Spleen (tissue), 11 donors: Measurements from ENCODE around the gene PAPPA2. TPM values are rescaled to one million over a fixed set of nuclear protein-coding genes. Genes with fewer than 3 reads are reported as not detected.

ENCODE experiments used
- DNase-seq: peaks from one replicate; pipeline ENCODE4 v3.0.0-alpha.2; 2020
- H3K27ac ChIP-seq, 8 donors: fragments of 200-600 bp; sonication (generic) in 7 of 8; 1 replicate in 4 of 8; 2 replicates in 4 of 8; pipeline versions ENCODE4 v1.5.0 to v1.8.0; 2016 to 2021; ENCODE audit warnings: inconsistent platforms in 4 of 8, mild to moderate bottlenecking in 4 of 8, moderate library complexity in 1 of 8
- H3K27me3 ChIP-seq, 7 donors: fragments of 200-600 bp; sonication (generic) in 6 of 7; replicated peaks in 1 of 7; 1 replicate in 4 of 7; 2 replicates in 3 of 7; pipeline versions ENCODE4 v1.5.0 to v1.8.0; 2016 to 2021; ENCODE audit warnings: inconsistent platforms in 3 of 7, mild to moderate bottlenecking in 1 of 7
- H3K36me3 ChIP-seq, 6 donors: fragments of 200-600 bp; sonication (generic) in 5 of 6; 1 replicate in 4 of 6; 2 replicates in 2 of 6; pipeline versions ENCODE4 v1.5.0 to v1.8.0; 2016 to 2021; ENCODE audit warnings: inconsistent platforms in 2 of 6
- H3K4me1 ChIP-seq, 6 donors: fragments of 200-600 bp; sonication (generic) in 5 of 6; 1 replicate in 3 of 6; 2 replicates in 3 of 6; pipeline versions ENCODE4 v1.5.0 to v1.8.0; 2016 to 2021; ENCODE audit warnings: inconsistent platforms in 3 of 6
- H3K4me3 ChIP-seq, 8 donors: fragments of 200-600 bp; sonication (generic) in 7 of 8; 1 replicate in 4 of 8; 2 replicates in 4 of 8; pipeline versions ENCODE4 v1.5.0 to v1.8.0; 2016 to 2021; ENCODE audit warnings: inconsistent platforms in 4 of 8, mild to moderate bottlenecking in 4 of 8, moderate library complexity in 2 of 8
- H3K9me3 ChIP-seq, 8 donors: fragments of 200-600 bp; sonication (generic) in 7 of 8; 1 replicate in 4 of 8; 2 replicates in 4 of 8; pipeline versions ENCODE4 v1.5.0 to v1.8.0; 2016 to 2021; ENCODE audit warnings: inconsistent platforms in 4 of 8
- CTCF ChIP-seq, 11 experiments: fragments of 200-600 bp in 7 of 11; fragments of 450-650 bp in 4 of 11; sonication (generic) in 4 of 11; IDR thresholded peaks in 8 of 11; conservative IDR thresholded peaks in 3 of 11; 1 replicate in 7 of 11; 2 replicates in 4 of 11; pipeline versions ENCODE4 v1.4.0 to v1.8.0; 2016 to 2021; ENCODE audit warnings: antibody characterized with exemption in 11 of 11, inconsistent platforms in 4 of 11, mild to moderate bottlenecking in 1 of 11
- POLR2A ChIP-seq, 3 donors: fragments of 450-650 bp; IDR thresholded peaks; one replicate each; pipeline ENCODE4 v1.5.1; 2017; ENCODE audit warnings: antibody characterized with exemption in 3 of 3, mild to moderate bottlenecking in 1 of 3
- POLR2AphosphoS5 ChIP-seq, 3 donors: sonication (generic); formaldehyde crosslinking; IDR thresholded peaks; one replicate each; pipeline ENCODE4 v1.5.1; 2017; ENCODE audit warnings: antibody characterized with exemption in 3 of 3
- WGBS, 5 donors: extraction: QIAGEN DNeasy Blood & Tissue Kit in 3 of 5; methylation state at CpG; one replicate each; pipeline versions ENCODE4 v1.1.5 to v1.1.7; 2013 to 2018; 5-methylcytosine and 5-hydroxymethylcytosine counted together
- intact Hi-C: fragments of 100-400 bp; cut with DNase I; formaldehyde crosslinking; loops from one replicate; pipeline ENCODE4 v1.15.0; 2023; ENCODE audit warnings: low total_unique reads
- polyA plus RNA-seq, 3 donors: library from polyadenylated mRNA; stranded (reverse); fragments of 200-250 nt; gene quantifications; one replicate each; pipeline ENCODE4 v1.2.1, GENCODE V29; 2013
- total RNA-seq, 7 donors: library from RNA; depleted of rRNA in 3 of 7; stranded (reverse); fragments of >200 nt in 3 of 7; fragmentation: NEBNext Ultra II Directional in 4 of 7; extraction: Animal tissue kit (Norgen Biotek cat#: 25700) in 4 of 7; gene quantifications; one replicate each; pipeline versions ENCODE4 v1.1.0 to v1.2.1, GENCODE V29; 2016 to 2021
- donor health status: healthy with polysubstance abuse.
- donor health status: DM: no; HTN: no; CAD: no; lungs with moderate emphysema.
- donor health status: DM: no; HTN: no; CAD: no.
- donor health status: Bipolar disorder and iron deficiency.
- donor health status: healthy.
- donor health status: DM: no; HTN: no; CAD: no.
- donor health status: DM: yes; HTN: yes; CAD: no.

PAPPA2 gene
- total and polyA plus RNA-seq, 10 donors: 0.02 to 0.76 (median 0.06) TPM; not detected in 3

GRCh38 chr1:176566004-176566975 is 103.3 kb downstream of the PAPPA2 start:
- Histone ChIP-seq H3K9me3 (no peaks in the 10 kb centered on the region), H3K36me3 (no peaks in the 10 kb centered on the region), H3K27ac (no peak overlapping the region), H3K27me3 (no peaks in the 10 kb centered on the region), H3K4me3 (no peak overlapping the region), H3K4me1 (no peaks in the 10 kb centered on the region)
- DNase-seq: no peak
- intact Hi-C loops: loop anchor here (10.0 kb wide), 1 partner anchor 319 kb away; no protein-coding TSS in a partner anchor
- WGBS, 5 donors: 26 to 42% (median 39%) methylated on average over 2 of the region's 2 CpGs
- TF ChIP-seq CTCF (IDR thresholded peaks at IDR 0.05 in 8 of 11, conservative IDR thresholded peaks at IDR 0.05 in 3 of 11) (no peak), POLR2AphosphoS5 (IDR thresholded peaks at IDR 0.05) (no peak), POLR2A (IDR thresholded peaks at IDR 0.05) (no peak)

GRCh38 chr1:176567190-176567794 is 104.3 kb downstream of the PAPPA2 start:
- H3K36me3 ChIP-seq: no peaks in the 10 kb centered on the region
- 45 to 60% (median 53%) methylated on average over 3 of the region's 3 CpGs for WGBS, 5 donors
- no peak overlapping the region for H3K4me3 ChIP-seq
- no peak for DNase-seq
- H3K9me3 ChIP-seq: no peaks in the 10 kb centered on the region
- H3K4me1 ChIP-seq: no peaks in the 10 kb centered on the region
- H3K27me3 ChIP-seq: no peaks in the 10 kb centered on the region
- intact Hi-C loops: loop anchor here (10.0 kb wide), 1 partner anchor 318 kb away; no protein-coding TSS in a partner anchor
- no peak overlapping the region for H3K27ac ChIP-seq
- no peak for TF ChIP-seq POLR2AphosphoS5 (IDR thresholded peaks at IDR 0.05)
- TF ChIP-seq CTCF (IDR thresholded peaks at IDR 0.05 in 8 of 11, conservative IDR thresholded peaks at IDR 0.05 in 3 of 11): no peak
- TF ChIP-seq POLR2A (IDR thresholded peaks at IDR 0.05): no peak

GRCh38 chr1:176568185-176568584 is 105.2 kb downstream of the PAPPA2 start:
- no peaks in the 10 kb centered on the region for H3K9me3 ChIP-seq
- H3K36me3 ChIP-seq: no peaks in the 10 kb centered on the region
- no peak for DNase-seq
- no peaks in the 10 kb centered on the region for H3K27me3 ChIP-seq
- H3K4me3 ChIP-seq: no peak overlapping the region
- no peak overlapping the region for H3K27ac ChIP-seq
- no peaks in the 10 kb centered on the region for H3K4me1 ChIP-seq
- WGBS, 5 donors: 68 to 81% (median 76%) methylated on average over 1 of the region's 1 CpG
- TF ChIP-seq CTCF (IDR thresholded peaks at IDR 0.05 in 8 of 11, conservative IDR thresholded peaks at IDR 0.05 in 3 of 11): no peak
- no peak for TF ChIP-seq POLR2A (IDR thresholded peaks at IDR 0.05)
- TF ChIP-seq POLR2AphosphoS5 (IDR thresholded peaks at IDR 0.05): no peak
- intact Hi-C loops: loop anchor here (10.0 kb wide), 1 partner anchor 317 kb away; no protein-coding TSS in a partner anchor

- WGBS, 5 donors: 76 to 95% (median 83%) methylated on average over 2 of the region's 2 CpGs
- no peaks in the 10 kb centered on the region for H3K4me1 ChIP-seq
- TF ChIP-seq CTCF (IDR thresholded peaks at IDR 0.05 in 8 of 11, conservative IDR thresholded peaks at IDR 0.05 in 3 of 11) (no peak), POLR2A (IDR thresholded peaks at IDR 0.05) (no peak), POLR2AphosphoS5 (IDR thresholded peaks at IDR 0.05) (no peak)
These were observed 111.8 kb downstream of the PAPPA2 start for GRCh38 chr1:176574756-176575155.

More at GRCh38 chr1:176574756-176575155, 111.8 kb downstream of the PAPPA2 start:
- H3K36me3 ChIP-seq: no peaks in the 10 kb centered on the region
- intact Hi-C loops: no loop called here
- no peaks in the 10 kb centered on the region for H3K9me3 ChIP-seq
- no peak overlapping the region for H3K4me3 ChIP-seq
- no peak for DNase-seq
- H3K27me3 ChIP-seq: no peaks in the 10 kb centered on the region
- H3K27ac ChIP-seq: no peak overlapping the region
